HEK293 (cell line): ENCODE data around the gene SLC37A4.

Source experiments
- KLF8 ChIP-seq: fragments of 450-650 bp; formaldehyde crosslinking; IDR thresholded peaks from 2 replicates; pipeline ENCODE4 v1.5.1; 2016; ENCODE audit warnings: missing biosample characterization, missing genetic modification characterization
- SALL2 ChIP-seq: fragments of 450-650 bp; formaldehyde crosslinking; IDR thresholded peaks from 2 replicates; pipeline ENCODE4 v1.5.0; 2017; ENCODE audit warnings: missing biosample characterization, mild to moderate bottlenecking, missing genetic modification characterization, borderline replicate concordance
- ZFP37 ChIP-seq: fragments of 450-650 bp; formaldehyde crosslinking; IDR thresholded peaks from 2 replicates; pipeline ENCODE4 v1.5.1; 2016; ENCODE audit warnings: missing biosample characterization, missing genetic modification characterization
- ZNF24 ChIP-seq: fragments of 450-650 bp; formaldehyde crosslinking; IDR thresholded peaks from 2 replicates; pipeline ENCODE4 v1.5.1; 2016; ENCODE audit warnings: missing biosample characterization, missing genetic modification characterization
- ZNF311 ChIP-seq: fragments of 450-650 bp; formaldehyde crosslinking; IDR thresholded peaks from 2 replicates; pipeline ENCODE4 v1.5.1; 2017; ENCODE audit warnings: missing biosample characterization, missing genetic modification characterization, borderline replicate concordance
- ZNF335 ChIP-seq: fragments of 450-650 bp; formaldehyde crosslinking; conservative IDR thresholded peaks from 2 replicates; pipeline ENCODE4 v1.5.1; 2016; ENCODE audit warnings: missing biosample characterization, missing genetic modification characterization
- ZNF350 ChIP-seq: fragments of 450-650 bp; formaldehyde crosslinking; IDR thresholded peaks from 2 replicates; pipeline ENCODE4 v1.5.0; 2017; ENCODE audit warnings: missing biosample characterization, mild to moderate bottlenecking, missing genetic modification characterization
- ZNF423 ChIP-seq: fragments of 450-650 bp; formaldehyde crosslinking; IDR thresholded peaks from 2 replicates; pipeline ENCODE4 v1.5.1; 2016; ENCODE audit warnings: missing biosample characterization, missing genetic modification characterization
- ZNF560 ChIP-seq: fragments of 450-650 bp; formaldehyde crosslinking; IDR thresholded peaks from 2 replicates; pipeline ENCODE4 v1.5.1; 2017; ENCODE audit warnings: missing biosample characterization, missing genetic modification characterization, borderline replicate concordance
- TF ChIP-seq, protein P1 (sequence below): fragments of 450-650 bp; formaldehyde crosslinking; IDR thresholded peaks from 2 replicates; pipeline ENCODE4 v1.5.1; 2016; ENCODE audit warnings: missing biosample characterization, missing genetic modification characterization, low read depth
- TF ChIP-seq, protein P2 (sequence below): fragments of 450-650 bp; formaldehyde crosslinking; IDR thresholded peaks from 2 replicates; pipeline ENCODE4 v1.5.1; 2016; ENCODE audit warnings: missing biosample characterization, missing genetic modification characterization
- TF ChIP-seq, protein P3 (sequence below): fragments of 450-650 bp; formaldehyde crosslinking; IDR thresholded peaks from 2 replicates; pipeline ENCODE4 v1.5.1; 2017; ENCODE audit warnings: missing biosample characterization, missing genetic modification characterization
- TF ChIP-seq, protein P4 (sequence below): fragments of 450-650 bp; formaldehyde crosslinking; IDR thresholded peaks from 2 replicates; pipeline ENCODE4 v1.5.1; 2016; ENCODE audit warnings: missing biosample characterization, missing genetic modification characterization
- TF ChIP-seq, protein P5 (sequence below): fragments of 450-650 bp; formaldehyde crosslinking; IDR thresholded peaks from 2 replicates; pipeline ENCODE4 v1.5.1; 2016; ENCODE audit warnings: missing biosample characterization, missing genetic modification characterization

DNA sequence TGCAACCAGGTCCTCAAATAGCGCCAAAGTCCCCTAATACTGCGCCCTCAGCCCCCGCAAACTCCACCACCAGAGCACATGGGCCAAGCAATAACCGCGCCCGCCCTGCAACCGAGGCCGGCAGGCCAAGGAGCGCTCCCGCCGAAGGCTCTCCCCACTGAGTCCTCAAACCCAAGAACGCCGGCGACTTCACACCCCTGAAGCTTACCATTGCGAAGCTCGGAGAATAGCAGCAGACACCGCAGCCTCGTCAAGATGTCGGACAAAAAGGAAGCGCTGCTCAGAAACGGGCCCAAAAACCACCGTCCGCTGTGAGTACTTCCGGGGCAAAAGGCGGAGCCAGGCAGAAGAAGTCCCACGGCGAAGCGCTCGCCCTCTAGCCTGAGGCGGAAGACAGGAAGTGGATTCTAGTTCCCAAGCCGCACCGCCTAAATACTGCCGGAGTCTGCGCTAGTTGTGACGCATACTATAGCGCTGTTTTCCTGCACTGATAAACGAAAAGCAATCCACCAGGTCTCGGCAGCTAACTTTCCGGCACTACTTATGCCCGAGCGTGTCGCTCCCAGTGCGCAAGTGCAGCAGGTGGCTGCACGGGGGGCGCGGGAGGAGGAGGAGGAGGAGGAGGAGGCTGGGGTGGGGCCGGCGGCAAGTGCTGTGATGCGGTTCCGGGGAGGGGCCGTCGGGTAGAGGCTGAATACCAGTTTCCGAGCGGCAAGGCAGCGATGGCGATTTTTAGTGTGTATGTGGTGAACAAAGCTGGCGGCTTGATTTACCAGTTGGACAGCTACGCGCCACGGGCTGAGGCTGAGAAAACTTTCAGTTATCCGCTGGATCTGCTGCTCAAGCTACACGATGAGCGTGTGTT is 12.4 kb downstream of the SLC37A4 start, which contains the start of the genes RPS25 and TRAPPC4:
- TF ChIP-seq ZNF311 (no peak), ZFP37 (tag by site-specific recombination) (no peak), ZNF560 (no peak), SALL2 (tag by site-specific recombination) (no peak), ZNF24 (tag by site-specific recombination) (no peak), ZNF350 (tag by site-specific recombination) (no peak), ZNF423 (tag by site-specific recombination) (no peak), ZNF335 (tag by site-specific recombination) (peak; percentile 99), KLF8 (tag by site-specific recombination) (peak; percentile 54)
- TF ChIP-seq, protein P1, sequence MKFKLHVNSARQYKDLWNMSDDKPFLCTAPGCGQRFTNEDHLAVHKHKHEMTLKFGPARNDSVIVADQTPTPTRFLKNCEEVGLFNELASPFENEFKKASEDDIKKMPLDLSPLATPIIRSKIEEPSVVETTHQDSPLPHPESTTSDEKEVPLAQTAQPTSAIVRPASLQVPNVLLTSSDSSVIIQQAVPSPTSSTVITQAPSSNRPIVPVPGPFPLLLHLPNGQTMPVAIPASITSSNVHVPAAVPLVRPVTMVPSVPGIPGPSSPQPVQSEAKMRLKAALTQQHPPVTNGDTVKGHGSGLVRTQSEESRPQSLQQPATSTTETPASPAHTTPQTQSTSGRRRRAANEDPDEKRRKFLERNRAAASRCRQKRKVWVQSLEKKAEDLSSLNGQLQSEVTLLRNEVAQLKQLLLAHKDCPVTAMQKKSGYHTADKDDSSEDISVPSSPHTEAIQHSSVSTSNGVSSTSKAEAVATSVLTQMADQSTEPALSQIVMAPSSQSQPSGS (tag by site-specific recombination): no peak
- TF ChIP-seq, protein P2, sequence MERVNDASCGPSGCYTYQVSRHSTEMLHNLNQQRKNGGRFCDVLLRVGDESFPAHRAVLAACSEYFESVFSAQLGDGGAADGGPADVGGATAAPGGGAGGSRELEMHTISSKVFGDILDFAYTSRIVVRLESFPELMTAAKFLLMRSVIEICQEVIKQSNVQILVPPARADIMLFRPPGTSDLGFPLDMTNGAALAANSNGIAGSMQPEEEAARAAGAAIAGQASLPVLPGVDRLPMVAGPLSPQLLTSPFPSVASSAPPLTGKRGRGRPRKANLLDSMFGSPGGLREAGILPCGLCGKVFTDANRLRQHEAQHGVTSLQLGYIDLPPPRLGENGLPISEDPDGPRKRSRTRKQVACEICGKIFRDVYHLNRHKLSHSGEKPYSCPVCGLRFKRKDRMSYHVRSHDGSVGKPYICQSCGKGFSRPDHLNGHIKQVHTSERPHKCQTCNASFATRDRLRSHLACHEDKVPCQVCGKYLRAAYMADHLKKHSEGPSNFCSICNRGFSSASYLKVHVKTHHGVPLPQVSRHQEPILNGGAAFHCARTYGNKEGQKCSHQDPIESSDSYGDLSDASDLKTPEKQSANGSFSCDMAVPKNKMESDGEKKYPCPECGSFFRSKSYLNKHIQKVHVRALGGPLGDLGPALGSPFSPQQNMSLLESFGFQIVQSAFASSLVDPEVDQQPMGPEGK (tag by site-specific recombination): peak; percentile 81
- TF ChIP-seq, protein P3, sequence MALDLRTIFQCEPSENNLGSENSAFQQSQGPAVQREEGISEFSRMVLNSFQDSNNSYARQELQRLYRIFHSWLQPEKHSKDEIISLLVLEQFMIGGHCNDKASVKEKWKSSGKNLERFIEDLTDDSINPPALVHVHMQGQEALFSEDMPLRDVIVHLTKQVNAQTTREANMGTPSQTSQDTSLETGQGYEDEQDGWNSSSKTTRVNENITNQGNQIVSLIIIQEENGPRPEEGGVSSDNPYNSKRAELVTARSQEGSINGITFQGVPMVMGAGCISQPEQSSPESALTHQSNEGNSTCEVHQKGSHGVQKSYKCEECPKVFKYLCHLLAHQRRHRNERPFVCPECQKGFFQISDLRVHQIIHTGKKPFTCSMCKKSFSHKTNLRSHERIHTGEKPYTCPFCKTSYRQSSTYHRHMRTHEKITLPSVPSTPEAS (tag by site-specific recombination): no peak
- TF ChIP-seq, protein P4, sequence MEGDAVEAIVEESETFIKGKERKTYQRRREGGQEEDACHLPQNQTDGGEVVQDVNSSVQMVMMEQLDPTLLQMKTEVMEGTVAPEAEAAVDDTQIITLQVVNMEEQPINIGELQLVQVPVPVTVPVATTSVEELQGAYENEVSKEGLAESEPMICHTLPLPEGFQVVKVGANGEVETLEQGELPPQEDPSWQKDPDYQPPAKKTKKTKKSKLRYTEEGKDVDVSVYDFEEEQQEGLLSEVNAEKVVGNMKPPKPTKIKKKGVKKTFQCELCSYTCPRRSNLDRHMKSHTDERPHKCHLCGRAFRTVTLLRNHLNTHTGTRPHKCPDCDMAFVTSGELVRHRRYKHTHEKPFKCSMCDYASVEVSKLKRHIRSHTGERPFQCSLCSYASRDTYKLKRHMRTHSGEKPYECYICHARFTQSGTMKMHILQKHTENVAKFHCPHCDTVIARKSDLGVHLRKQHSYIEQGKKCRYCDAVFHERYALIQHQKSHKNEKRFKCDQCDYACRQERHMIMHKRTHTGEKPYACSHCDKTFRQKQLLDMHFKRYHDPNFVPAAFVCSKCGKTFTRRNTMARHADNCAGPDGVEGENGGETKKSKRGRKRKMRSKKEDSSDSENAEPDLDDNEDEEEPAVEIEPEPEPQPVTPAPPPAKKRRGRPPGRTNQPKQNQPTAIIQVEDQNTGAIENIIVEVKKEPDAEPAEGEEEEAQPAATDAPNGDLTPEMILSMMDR (tag by site-specific recombination): no peak
- TF ChIP-seq, protein P5, sequence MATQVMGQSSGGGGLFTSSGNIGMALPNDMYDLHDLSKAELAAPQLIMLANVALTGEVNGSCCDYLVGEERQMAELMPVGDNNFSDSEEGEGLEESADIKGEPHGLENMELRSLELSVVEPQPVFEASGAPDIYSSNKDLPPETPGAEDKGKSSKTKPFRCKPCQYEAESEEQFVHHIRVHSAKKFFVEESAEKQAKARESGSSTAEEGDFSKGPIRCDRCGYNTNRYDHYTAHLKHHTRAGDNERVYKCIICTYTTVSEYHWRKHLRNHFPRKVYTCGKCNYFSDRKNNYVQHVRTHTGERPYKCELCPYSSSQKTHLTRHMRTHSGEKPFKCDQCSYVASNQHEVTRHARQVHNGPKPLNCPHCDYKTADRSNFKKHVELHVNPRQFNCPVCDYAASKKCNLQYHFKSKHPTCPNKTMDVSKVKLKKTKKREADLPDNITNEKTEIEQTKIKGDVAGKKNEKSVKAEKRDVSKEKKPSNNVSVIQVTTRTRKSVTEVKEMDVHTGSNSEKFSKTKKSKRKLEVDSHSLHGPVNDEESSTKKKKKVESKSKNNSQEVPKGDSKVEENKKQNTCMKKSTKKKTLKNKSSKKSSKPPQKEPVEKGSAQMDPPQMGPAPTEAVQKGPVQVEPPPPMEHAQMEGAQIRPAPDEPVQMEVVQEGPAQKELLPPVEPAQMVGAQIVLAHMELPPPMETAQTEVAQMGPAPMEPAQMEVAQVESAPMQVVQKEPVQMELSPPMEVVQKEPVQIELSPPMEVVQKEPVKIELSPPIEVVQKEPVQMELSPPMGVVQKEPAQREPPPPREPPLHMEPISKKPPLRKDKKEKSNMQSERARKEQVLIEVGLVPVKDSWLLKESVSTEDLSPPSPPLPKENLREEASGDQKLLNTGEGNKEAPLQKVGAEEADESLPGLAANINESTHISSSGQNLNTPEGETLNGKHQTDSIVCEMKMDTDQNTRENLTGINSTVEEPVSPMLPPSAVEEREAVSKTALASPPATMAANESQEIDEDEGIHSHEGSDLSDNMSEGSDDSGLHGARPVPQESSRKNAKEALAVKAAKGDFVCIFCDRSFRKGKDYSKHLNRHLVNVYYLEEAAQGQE (tag by site-specific recombination): peak; percentile 37; the same call in 1 of the 2 replicates
